Right atrium auricular region (tissue), 2 donors: ENCODE data around the gene CCDC50. TPM values are rescaled to one million over a fixed set of nuclear protein-coding genes. Genes with fewer than 3 reads are reported as not detected.

ENCODE experiments used
- DNase-seq: peaks from one replicate; pipeline ENCODE4 v3.0.0-alpha.2; 2019; ENCODE audit warnings: low spot score
- H3K27ac ChIP-seq, 2 donors: fragments of 200-600 bp; sonication (generic); 1 replicate in 1 of 2; 2 replicates in 1 of 2; pipeline ENCODE4 v1.5.1; 2016 to 2019
- H3K27me3 ChIP-seq, 2 donors: fragments of 200-600 bp; sonication (generic); one replicate each; pipeline versions ENCODE4 v1.5.1 to v1.6.0; 2017 to 2019
- H3K36me3 ChIP-seq: fragments of 200-600 bp; sonication (generic); one replicate; pipeline ENCODE4 v1.5.1; 2016
- H3K4me1 ChIP-seq, 2 donors: fragments of 200-600 bp; sonication (generic); one replicate each; pipeline versions ENCODE4 v1.5.1 to v1.6.0; 2017 to 2019
- H3K4me3 ChIP-seq, 2 donors: fragments of 200-600 bp; sonication (generic); 1 replicate in 1 of 2; 2 replicates in 1 of 2; pipeline ENCODE4 v1.5.1; 2017 to 2019; ENCODE audit warnings: mild to moderate bottlenecking in 1 of 2, moderate library complexity in 1 of 2
- H3K9me3 ChIP-seq, 2 donors: fragments of 200-600 bp; sonication (generic); one replicate each; pipeline ENCODE4 v1.5.1; 2019
- CTCF ChIP-seq, 2 donors: fragments of 200-600 bp; sonication (generic); IDR thresholded peaks; one replicate each; pipeline ENCODE4 v1.5.1; 2019; ENCODE audit warnings: antibody characterized with exemption in 2 of 2
- total RNA-seq, 2 donors: library from RNA; depleted of rRNA; stranded (reverse); fragments of >200 nt; gene quantifications; one replicate each; pipeline ENCODE4 v1.1.0, GENCODE V29; 2016

CCDC50 gene
- total RNA-seq, 2 donors from 2014 or later = 58.7 to 70.7 TPM

GRCh38 chr3:191330530-191331048 is 1.4 kb downstream of the CCDC50 start:
- Histone ChIP-seq H3K9me3 (no peaks in the 10 kb centered on the region), H3K4me3 (peak overlapping the region; percentile 96 to 97), H3K27ac (peak overlapping the region; percentile 97 to 98), H3K4me1 (peaks cover 0 to 53% of the 10 kb centered on the region in 2 donors), H3K27me3 (no peaks in the 10 kb centered on the region), H3K36me3 (no peaks in the 10 kb centered on the region)
- DNase-seq = no peak
- TF ChIP-seq CTCF (IDR thresholded peaks at IDR 0.05) = no peak

GRCh38 chr3:191331388-191331787 is 2.2 kb downstream of the CCDC50 start:
- Histone ChIP-seq H3K4me1 (peaks cover 0 to 58% of the 10 kb centered on the region in 2 donors), H3K9me3 (no peaks in the 10 kb centered on the region), H3K27me3 (no peaks in the 10 kb centered on the region), H3K4me3 (peak overlapping the region in 1 of 2 donors; percentile 97), H3K27ac (peak overlapping the region; percentile 97 to 98), H3K36me3 (no peaks in the 10 kb centered on the region)
- no peak for DNase-seq
- no peak for TF ChIP-seq CTCF (IDR thresholded peaks at IDR 0.05)

GRCh38 chr3:191333298-191333880 is 4.2 kb downstream of the CCDC50 start:
- Histone ChIP-seq H3K27me3 (no peaks in the 10 kb centered on the region), H3K4me1 (peaks cover 0 to 66% of the 10 kb centered on the region in 2 donors), H3K9me3 (no peaks in the 10 kb centered on the region), H3K4me3 (no peak overlapping the region), H3K36me3 (no peaks in the 10 kb centered on the region), H3K27ac (no peak overlapping the region)
- DNase-seq = no peak
- TF ChIP-seq CTCF (IDR thresholded peaks at IDR 0.05) = no peak

DNA sequence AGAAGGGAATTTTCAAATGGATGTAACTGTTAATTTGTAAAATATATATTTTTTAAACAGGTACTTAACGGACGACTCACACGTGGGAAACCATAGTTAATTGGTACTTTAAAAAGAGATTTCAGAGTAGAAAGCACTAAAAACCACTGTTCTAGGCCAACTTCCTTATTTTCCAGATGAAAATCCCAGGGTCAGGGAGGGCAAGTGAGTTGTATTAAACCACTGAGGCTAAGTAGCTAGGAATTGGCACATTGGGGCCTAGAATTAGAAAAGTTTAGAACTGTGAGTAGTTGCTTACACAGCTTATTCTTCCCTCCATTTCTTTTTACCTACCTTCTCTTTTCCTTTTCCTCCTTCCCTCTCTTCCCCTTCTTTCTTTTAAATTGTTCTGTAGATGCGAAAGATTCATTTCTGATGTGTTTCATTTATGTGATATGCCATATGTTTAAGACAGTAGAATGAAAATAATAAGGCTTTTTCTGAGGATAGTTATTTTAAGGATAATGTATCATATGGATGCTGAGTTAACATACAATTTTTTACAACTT is 5.2 kb downstream of the CCDC50 start:
- no peaks in the 10 kb centered on the region for H3K27me3 ChIP-seq
- no peak overlapping the region for H3K4me3 ChIP-seq
- H3K4me1 ChIP-seq = peaks cover 0 to 73% of the 10 kb centered on the region in 2 donors
- no peak for TF ChIP-seq CTCF (IDR thresholded peaks at IDR 0.05)
- no peak overlapping the region for H3K27ac ChIP-seq
- no peak for DNase-seq
- H3K9me3 ChIP-seq = no peaks in the 10 kb centered on the region
- H3K36me3 ChIP-seq = no peaks in the 10 kb centered on the region

GRCh38 chr3:191336833-191337232 is 7.6 kb downstream of the CCDC50 start:
- Histone ChIP-seq H3K4me1 (peaks cover 0 to 84% of the 10 kb centered on the region in 2 donors), H3K36me3 (no peaks in the 10 kb centered on the region), H3K27me3 (no peaks in the 10 kb centered on the region), H3K9me3 (no peaks in the 10 kb centered on the region), H3K4me3 (no peak overlapping the region), H3K27ac (no peak overlapping the region)
- TF ChIP-seq CTCF (IDR thresholded peaks at IDR 0.05) = no peak
- no peak for DNase-seq

DNA sequence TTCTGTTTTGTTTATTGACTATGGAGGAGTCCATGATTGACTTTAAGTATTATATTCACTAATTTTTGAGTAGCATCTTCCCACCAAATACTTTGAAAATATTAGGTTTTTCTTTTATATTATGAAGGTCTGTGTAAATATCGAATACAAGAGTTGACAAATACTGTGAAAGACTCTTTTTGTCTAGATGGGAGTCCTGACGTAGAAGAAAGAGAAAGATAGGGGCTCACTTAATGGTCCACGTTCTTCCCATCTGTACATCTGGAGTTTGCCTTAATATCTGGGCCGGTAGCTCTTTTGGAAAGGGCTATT is 8.9 kb downstream of the CCDC50 start:
- no peak for TF ChIP-seq CTCF (IDR thresholded peaks at IDR 0.05)
- Histone ChIP-seq H3K9me3 (no peaks in the 10 kb centered on the region), H3K27ac (no peak overlapping the region), H3K4me1 (peaks cover 0 to 84% of the 10 kb centered on the region in 2 donors), H3K4me3 (no peak overlapping the region), H3K36me3 (no peaks in the 10 kb centered on the region), H3K27me3 (no peaks in the 10 kb centered on the region)
- DNase-seq = no peak
